LNCAP (cell line): Measurements from ENCODE around the gene MEIOSIN.

Source experiments
- TF ChIP-seq, protein P1 (sequence below): fragments of 450-650 bp; IDR thresholded peaks from 2 replicates; pipeline ENCODE4 v1.5.1; 2017; ENCODE audit warnings: mild to moderate bottlenecking

Gene MEIOSIN

DNA sequence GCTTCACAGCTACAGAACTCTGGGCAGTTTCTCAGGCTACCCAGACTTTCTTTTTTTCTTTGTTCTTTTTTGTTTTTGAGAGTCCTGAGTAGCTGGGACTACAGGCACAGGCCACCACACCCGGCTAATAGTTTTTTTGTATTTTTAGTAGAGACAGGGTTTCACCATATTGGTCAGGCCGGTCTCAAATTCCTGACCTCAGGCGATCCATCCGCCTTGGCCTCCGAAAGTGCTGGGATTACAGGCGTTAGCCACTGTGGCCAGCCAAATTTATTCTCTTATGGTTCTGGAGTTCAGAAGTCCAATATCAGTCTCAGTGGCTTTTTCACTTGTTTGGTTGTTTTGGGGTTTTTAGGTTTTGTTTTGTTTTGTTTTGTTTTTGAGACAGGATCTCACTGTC, 12.4 kb downstream of the MEIOSIN start:
- TF ChIP-seq, protein P1, sequence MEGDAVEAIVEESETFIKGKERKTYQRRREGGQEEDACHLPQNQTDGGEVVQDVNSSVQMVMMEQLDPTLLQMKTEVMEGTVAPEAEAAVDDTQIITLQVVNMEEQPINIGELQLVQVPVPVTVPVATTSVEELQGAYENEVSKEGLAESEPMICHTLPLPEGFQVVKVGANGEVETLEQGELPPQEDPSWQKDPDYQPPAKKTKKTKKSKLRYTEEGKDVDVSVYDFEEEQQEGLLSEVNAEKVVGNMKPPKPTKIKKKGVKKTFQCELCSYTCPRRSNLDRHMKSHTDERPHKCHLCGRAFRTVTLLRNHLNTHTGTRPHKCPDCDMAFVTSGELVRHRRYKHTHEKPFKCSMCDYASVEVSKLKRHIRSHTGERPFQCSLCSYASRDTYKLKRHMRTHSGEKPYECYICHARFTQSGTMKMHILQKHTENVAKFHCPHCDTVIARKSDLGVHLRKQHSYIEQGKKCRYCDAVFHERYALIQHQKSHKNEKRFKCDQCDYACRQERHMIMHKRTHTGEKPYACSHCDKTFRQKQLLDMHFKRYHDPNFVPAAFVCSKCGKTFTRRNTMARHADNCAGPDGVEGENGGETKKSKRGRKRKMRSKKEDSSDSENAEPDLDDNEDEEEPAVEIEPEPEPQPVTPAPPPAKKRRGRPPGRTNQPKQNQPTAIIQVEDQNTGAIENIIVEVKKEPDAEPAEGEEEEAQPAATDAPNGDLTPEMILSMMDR, result no peak

DNA sequence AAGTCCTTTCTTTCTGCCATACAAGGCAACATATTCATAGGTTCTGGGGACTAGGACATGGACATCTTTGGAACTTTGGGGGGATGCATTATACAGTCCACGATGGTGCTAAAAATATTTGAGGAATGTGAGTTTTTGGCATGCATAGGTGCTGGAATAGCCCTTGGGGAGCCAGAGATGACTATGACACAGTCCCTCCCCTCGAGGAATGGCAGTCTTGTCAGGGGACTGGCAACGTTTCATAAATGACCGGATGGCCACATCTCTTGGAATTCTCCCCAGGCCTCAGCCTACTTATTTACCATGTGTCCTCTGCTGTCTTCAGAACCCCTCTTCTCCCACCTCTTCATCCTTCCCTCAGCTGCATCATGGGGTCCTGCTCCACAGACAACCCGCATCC, 13.6 kb downstream of the MEIOSIN start:
- TF ChIP-seq, protein P1, result no peak

DNA sequence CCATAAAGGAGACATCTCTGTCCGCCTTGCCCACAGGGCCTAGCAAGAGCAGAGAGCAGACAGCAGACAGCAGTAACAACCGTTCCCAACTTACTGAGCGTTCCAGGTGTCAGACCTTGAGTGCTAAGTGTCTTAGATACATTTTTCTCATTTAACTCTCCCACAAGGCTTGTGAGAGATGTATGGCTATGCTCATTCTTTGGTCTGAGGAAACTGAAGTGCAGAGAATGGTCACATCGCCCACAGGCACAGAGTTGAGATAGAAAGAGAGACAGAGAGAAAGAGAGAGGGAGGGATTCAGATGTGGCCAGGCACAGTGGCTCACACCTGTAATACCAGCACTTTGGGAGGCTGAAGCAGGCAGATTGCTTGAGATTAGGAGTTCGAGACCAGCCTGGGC, 14.3 kb downstream of the MEIOSIN start:
- TF ChIP-seq, protein P1, result no peak

DNA sequence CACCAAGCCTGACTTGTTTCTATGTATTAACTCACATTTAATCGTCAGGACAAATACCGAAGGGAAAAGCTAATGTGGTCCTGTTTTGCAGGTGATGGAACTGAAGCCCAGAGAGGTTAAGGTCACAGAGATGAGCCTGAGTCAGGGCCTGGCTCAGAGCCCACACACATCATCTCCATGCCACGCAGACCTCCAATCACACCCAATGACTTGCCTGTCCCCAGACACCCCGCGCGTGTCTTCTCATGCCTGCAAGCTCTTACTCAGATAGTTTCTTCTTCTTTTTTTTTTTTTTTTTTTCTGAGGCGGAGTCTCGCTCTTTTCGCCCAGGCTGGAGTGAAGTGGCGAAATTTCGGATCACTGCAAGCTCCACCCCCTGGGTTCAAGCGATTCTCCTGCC, 19.4 kb downstream of the MEIOSIN start:
- TF ChIP-seq, protein P1, result no peak

DNA sequence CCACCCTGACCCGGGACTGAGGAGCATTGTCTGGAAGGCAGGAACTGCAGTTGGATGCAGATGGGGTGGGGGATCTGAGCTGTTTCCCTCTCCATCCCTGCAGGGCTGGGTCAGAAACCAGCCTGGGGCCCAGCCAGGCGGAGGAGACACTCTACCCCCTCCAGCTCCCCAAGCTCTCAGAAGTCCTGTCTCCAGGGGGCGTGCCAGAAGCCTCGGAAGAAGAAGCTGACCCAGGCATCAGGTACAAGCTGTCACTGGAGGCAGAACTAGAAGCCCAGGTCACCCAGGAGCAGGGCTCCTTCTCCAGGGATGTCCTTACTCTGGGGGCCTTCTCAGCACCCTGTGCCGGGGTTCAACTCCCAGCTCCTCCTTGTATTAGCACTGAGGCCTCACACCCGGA, 20.3 kb downstream of the MEIOSIN start:
- TF ChIP-seq, protein P1, result no peak

DNA sequence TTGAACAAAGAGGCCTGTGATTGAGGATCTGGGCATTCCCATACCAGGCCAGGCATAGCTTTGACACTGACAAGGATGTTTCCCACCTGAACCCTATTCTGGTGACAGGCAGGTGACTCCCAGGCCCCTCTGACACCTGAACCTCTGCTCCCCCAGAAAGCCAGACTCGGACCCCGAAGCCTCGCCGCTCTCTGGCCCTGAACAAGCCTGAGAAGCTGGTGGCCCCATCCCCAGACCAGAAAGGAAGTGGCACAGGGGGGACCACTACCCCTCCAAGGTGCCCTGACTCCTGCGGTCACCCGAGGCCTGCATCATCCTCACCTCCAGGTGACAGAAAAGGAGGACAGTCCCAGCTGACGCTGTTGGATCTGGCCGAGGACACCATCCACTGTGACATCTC, 21.1 kb downstream of the MEIOSIN start:
- TF ChIP-seq, protein P1, result no peak

DNA sequence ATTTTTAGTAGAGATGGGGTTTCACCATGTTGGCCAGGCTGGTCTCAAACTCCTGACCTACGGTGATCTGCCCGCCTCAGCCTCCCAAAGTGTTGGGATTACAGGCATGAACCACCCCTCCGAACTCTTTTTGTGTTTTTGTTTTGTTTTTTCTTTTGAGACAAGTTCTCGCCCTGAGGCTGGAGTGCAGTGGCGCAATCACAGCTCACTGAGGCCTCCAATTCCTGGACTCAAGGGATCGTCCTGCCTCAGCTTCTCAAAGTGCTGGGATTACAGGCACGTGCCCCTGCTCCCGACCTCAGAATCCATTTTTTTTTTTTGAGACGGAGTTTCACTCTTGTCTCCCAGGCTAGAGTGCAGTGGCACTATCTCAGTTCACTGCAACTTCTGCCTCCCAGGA, 24.5 kb downstream of the MEIOSIN start:
- TF ChIP-seq, protein P1, result no peak

DNA sequence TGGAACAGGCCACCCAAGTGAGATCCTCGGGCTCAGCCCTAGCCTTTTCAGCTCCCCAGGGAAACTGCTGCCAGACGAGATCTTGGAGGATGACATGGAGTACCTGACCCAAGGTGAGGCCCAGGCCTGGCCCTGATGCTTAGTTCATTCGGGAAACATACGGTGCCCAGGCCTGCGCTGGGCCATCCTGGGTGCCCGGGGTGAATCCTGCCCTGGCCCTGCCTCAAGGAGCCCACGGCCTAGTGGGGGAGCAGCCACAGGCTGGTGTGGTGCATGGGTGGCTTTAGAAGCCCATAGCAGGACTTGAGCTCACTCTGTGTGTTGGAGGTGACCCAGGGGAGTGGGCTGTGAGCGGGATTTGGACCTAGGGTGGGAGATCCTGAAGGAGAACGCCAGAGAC, 25.7 kb downstream of the MEIOSIN start:
- TF ChIP-seq, protein P1, result no peak
